Amniotic epithelial cell (primary cell): ENCODE results near the gene MYO3A.

Source experiments
- DNase-seq: peaks from one replicate; pipeline ENCODE4 v3.0.0-alpha.2; 2010; ENCODE audit warnings: low read depth

MYO3A gene, protein sequence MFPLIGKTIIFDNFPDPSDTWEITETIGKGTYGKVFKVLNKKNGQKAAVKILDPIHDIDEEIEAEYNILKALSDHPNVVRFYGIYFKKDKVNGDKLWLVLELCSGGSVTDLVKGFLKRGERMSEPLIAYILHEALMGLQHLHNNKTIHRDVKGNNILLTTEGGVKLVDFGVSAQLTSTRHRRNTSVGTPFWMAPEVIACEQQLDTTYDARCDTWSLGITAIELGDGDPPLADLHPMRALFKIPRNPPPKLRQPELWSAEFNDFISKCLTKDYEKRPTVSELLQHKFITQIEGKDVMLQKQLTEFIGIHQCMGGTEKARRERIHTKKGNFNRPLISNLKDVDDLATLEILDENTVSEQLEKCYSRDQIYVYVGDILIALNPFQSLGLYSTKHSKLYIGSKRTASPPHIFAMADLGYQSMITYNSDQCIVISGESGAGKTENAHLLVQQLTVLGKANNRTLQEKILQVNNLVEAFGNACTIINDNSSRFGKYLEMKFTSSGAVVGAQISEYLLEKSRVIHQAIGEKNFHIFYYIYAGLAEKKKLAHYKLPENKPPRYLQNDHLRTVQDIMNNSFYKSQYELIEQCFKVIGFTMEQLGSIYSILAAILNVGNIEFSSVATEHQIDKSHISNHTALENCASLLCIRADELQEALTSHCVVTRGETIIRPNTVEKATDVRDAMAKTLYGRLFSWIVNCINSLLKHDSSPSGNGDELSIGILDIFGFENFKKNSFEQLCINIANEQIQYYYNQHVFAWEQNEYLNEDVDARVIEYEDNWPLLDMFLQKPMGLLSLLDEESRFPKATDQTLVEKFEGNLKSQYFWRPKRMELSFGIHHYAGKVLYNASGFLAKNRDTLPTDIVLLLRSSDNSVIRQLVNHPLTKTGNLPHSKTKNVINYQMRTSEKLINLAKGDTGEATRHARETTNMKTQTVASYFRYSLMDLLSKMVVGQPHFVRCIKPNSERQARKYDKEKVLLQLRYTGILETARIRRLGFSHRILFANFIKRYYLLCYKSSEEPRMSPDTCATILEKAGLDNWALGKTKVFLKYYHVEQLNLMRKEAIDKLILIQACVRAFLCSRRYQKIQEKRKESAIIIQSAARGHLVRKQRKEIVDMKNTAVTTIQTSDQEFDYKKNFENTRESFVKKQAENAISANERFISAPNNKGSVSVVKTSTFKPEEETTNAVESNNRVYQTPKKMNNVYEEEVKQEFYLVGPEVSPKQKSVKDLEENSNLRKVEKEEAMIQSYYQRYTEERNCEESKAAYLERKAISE (N-terminal part only)

DNA sequence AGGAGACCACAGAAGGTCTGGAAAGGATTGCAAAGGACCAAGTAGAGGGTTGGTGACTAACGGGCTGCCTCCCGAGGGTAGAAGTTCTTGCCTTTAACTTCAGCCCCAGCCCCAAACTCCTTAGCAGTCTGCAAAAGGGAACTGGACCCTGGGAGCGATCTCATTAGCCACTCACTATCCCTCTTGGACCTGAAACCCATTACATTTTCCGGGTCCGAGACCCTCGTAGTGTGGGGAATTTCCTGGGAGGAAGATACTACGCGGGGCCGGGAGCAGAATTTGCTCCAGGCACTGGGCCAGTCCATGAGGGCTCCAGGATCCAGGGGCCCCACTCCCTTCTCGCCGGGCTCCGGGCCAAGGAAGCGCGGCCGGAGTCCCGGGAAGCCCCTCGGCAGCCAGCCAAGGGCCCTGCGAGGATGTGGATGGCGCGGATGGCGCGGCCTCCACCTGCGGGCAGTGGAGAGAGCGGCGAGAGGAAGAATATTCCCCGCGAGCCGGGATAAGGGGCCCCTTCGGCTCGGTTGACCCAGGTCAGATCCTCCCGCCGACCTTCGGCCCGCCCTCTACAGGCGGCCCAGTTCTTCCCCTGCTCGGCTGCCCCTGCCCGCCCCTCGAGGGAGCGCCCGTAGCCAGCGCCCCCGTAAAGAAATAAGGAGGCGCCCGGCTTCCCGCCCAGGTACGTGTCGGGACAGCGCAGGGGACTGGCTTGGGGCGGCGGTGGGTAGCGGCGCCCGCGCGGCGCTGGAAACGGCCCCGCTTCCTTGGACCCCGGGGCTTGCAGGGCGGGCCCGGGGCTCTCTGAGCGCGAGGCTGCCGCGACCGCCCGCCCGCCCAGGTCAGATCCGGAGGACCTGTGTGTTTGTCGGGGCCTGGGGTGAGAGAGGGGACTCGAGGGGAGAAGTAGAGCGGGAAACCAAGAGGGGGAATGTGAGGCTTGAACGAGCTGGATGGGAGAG, at the start of gene MYO3A:
TSS of gene MYO3A (plus strand) at position 577 of the 956 bp plus-strand sequence. CDS start 17,882 bp downstream, outside the sequence.
- no peak for DNase-seq

DNA sequence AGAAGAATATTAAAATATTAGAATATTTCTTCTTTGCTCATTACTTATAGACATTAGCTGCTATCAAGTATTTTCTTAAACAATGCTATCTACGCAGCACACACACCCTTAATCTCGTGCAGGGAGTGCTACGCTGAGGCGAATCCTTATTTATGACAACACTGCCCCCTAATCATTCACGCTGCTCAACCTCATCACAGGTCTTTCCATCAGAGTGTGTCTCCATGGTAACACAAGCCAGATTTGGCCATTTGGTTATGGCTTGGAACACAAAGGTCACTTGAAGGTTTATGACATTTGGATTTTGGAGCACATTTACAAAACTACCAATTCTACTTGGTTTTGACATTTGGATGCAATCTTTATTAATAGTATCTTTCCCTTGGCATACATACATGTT, 45.4 kb upstream of the MYO3A start:
- DNase-seq, result no peak

DNA sequence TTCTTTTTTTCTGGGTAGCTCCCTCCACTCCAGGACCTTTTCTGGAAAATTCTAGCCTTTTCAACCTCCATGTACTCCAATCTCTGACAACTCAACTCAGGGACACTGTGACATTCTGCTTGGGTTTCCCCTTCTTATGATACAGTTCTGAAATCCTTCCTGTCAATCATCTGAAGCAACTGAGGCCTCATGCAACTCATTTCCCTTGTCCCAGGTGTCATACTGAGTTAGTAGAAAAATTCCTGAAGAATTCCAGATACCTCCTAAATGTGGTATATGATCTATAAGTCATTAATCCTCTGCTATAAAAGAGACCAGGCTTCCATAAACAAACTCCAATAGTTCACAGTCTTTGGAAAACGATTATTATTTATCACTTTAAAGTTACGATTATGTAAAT, 43.0 kb upstream of the MYO3A start:
- DNase-seq, result no peak

DNA sequence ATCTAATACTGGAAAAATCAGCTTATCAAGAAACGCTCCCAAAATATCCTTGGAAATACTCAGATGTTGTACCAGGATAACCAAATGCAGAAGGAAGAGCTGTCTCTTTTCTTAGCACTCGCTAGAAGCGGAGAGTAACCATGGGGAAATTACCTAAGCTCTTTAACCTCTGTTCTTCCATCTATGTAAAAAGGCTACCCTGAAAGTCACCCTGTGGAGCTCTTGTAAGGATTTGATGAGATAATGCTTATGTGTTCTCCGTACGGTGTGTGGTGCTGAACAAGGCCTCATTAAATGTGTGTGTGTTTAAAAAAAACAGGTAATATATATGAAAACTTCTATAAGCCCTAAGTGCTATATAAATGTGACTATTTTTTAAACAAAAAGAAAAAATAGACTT, 38.2 kb upstream of the MYO3A start:
- no peak for DNase-seq

DNA sequence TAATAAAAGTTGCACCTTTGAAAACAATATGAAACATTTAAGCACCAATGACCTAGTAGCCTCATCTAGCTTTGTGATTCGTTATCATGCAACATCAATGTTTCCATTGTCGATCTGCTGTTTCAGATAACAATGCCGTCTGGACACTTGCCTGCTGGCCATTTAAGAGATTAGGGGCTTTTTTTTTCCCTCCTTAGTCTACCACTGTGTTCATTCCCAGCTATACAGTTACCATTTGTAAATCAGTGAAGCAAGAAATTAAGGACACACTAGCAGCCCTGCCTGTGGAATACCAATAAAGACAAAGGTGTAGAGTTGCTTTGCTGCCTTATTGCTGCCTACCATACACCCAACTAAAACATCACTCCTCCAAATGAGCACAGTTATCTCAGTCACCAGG, 37.6 kb upstream of the MYO3A start:
- DNase-seq, result no peak

DNA sequence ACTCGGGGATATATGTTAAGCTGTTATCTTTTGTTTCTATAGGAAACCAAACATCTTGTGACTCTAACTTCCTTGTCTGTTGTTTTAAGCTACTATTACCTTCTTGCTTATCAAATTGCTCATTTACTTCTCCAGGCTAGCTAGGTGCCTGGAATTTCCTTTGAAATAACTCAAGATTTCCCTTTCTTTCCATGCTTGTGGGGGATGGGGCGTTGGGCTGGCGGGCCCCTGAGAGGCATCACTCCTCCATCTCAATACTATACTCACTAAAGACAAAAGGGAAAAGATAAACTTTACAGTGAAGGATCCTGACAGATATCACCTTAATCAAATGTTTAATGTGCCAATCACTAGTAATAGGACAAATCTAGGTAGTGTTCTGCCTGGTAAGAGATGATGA, 34.7 kb upstream of the MYO3A start:
- no peak for DNase-seq

DNA sequence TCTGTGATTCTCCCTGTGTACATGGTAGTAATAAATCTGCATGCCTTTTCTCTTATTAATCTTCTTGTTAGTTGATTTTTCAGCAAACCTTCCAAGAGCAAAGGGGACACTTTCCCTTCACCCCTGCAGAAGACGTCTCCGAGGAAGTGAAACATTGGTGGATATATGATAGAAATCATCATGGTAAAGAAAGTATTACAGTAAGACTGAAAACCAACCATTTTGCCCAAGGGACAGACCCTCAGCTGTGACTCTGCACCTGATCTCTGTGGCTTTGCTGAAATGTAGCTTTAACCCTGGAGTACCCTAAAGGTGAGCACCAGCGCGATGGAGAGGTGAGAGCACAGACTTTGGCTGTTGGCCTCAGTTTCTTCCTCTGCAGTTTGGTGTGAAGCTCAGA, 32.8 kb upstream of the MYO3A start:
- DNase-seq, result no peak

DNA sequence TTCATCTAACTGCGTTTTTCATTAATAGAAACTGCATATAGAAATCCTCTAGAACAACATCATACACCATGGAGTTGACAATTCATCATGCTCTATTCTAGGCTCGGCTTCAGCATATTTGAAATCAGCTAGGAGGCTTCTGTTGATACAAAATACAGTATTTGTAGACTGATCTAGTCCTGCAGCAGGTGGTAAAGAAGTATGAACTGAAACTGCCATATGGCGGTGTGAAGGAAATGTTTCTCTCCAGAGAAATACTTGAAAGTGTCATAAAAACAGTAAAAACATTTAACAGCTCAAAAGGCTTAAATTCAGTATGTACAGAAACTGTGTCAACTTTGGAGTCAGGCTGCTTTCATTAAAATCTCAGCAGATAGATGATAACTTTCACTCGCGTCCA, 32.0 kb upstream of the MYO3A start:
- no peak for DNase-seq

DNA sequence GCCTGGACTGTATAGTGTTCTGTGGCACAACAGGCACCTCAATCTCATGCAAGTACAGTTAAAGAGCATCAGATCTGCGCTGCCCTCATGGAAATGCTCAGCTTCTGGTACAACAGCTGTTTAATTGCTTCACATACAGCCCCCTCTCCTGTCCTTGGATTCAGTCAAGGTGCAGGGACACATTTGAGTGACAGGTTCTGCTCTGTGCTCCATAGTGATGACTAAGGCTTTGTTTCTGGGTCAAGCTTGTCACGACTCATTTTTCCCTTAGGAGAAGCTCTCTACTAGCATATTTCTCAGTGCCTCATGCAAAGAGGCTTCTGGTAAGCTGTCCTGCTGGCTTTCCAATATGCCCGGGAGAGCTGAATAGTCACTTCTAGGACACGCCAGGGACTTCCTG, 26.8 kb upstream of the MYO3A start:
- DNase-seq, result no peak

DNA sequence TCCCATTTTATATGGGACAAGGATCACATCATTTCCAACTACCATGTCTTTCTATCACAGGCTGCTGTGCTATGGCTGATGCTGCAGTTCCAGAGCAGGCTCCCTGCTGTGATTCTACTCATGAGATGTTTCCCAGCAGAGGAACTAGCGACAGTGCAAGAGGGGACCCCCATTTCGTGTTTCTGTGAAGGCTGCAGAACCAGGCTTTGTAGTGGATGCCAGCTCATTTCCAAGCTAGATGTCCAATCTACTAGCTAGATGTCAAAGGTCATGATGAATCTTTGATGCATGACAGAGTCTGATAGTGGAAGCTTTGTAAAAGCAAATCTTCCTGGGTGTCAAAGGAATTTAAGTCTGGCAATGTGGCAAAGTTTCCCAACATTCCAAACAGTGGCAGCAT, 21.2 kb upstream of the MYO3A start:
- no peak for DNase-seq

DNA sequence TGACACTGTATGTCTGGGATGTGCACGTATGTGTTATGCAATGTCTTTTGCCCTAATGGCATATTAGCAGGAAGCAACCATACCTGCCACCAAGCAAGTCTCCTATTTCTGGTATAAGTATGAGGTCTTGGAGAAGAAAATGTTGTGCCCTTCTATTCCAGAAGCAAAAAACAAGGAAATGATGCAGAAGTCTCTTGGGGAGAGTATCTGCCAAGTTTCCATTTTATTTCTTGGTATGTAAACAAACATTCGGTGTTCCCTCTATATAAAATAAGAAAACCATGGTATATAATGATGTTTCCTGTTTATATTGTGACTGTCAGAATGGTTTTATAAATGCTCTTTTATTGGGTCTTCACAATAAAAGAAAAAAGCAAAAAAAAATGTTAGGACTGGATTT, 19.3 kb upstream of the MYO3A start:
- DNase-seq, result no peak

DNA sequence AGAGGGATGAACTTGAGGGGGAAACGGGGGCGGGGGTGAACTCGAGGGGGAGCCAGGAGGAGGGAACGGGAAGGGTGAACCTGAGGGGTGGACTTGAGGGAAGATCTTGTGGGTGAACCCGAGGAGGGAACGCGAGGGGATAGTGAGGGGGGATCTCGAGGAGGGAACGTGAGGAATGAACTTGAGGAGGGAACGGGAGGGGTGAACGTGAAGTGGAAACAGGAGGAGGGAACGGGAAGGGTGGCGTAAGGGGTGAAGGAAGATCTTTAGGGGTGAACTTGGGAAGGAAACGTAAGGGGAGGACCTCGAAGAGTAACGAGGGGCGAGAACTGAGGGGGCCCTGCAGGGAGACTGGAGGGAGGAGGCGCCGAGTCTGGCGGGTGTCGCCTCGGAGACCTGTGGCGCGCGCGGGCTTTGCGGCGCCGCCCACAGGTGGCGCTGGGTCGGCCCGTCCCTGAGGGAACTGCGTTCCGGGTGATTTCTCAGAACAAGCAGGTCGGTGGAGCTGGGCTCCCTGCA, 651 bp downstream of the MYO3A start:
- no peak for DNase-seq

DNA sequence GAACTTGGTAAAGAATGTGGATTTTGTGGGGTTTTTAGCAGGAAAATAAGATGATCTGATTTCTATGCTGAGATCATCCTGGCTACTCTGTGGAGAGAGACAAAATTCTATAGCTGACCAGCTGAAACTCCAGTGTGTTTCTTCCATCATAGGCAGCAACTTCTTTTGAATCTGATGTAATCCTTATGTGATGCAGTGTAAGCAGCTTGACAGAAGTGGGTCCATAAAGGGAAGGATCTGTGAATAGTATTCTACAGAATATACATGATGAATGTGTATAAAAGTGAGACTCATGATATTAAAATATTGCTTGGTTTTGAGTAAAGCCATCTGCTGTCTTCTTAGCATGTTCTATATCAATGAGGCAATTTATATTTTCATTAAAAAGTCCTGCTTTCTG, 4.4 kb downstream of the MYO3A start:
- DNase-seq, result no peak

DNA sequence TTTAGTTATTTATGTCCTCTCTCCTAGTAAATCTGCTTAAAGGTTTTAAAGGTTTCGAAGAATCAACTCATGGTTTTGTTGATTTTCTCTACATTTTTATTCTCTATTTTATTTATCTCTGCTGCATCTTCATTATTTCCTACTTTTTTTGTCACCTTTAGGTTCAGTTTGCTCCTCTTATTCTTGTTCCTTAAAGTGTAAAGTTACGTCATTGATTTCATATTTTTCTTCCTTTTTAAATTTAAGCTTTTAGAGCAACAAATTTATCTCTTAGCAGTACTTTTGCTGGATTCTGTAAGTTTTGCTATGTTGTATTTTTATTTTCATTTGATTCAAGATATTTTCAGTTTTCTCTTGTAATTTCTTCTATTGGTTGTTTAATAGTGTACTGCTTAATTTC, 10.7 kb downstream of the MYO3A start:
- DNase-seq, result no peak

DNA sequence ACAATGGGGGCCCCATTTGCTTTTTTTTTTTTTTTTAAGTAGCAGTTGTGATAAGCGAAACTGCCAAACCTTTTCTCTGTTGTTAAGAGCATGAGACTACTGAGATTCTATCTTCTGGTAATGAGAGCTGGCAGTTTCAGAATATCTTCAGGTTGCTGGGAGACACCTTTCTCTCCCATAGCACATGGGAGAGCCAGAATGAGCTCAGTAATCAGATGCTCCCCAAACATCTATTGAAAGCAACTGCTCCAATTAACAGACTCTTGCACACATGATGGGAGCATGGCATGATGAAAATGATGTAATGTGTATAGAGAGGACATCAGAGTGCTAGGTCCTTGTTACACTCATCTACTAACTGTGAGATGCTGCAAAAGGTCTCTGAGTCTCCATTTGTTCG, 18.8 kb downstream of the MYO3A start:
- DNase-seq, result no peak

DNA sequence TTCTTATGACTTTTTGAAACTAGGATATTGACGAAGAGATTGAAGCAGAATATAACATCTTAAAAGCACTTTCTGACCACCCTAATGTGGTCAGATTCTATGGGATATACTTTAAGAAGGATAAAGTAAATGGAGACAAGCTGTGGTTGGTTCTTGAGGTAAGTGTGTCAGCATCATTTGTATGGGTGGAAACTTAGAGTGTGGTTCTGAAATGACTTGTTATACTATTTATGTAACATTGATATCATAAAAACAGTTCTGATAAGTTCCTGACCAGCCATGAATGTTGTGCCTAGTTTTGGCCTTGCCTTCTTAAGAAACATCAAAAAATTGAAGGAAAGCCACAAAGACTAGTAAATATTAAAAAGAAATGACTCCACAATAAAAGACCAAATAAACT, 20.8 kb downstream of the MYO3A start:
- DNase-seq, result no peak

DNA sequence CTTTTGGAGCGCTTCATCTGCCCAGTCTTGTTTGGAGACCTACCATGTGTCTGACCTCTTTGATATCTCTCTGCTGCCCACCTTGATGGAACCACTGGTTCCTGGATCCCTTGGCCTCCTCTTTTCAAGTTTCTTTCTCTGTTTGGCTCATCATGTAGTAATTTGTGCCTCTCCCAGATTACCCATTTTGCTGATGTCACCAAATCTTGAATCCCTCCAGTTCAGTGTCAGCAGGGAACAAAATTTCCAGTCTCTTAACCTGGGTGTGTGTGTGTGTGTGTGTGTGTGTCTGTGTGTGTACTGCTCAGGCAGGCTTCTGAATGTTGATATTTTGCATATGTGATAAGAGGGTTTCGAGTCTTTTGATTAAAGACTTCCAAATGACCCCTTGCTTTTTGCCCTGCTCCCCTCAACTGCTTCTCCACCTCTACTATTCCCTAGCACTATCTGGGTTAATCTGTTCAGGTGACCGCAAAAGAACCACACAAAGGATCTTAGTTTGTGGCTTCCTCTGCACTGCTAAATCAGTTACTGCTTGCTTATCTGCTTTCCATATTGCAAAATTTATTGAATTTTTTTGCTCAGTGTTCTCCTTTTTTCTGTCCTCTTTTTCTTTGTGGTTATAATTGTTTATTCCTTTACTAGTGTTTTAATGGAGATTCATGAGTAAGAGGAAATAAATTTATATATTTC, 25.7 kb downstream of the MYO3A start:
- no peak for DNase-seq

DNA sequence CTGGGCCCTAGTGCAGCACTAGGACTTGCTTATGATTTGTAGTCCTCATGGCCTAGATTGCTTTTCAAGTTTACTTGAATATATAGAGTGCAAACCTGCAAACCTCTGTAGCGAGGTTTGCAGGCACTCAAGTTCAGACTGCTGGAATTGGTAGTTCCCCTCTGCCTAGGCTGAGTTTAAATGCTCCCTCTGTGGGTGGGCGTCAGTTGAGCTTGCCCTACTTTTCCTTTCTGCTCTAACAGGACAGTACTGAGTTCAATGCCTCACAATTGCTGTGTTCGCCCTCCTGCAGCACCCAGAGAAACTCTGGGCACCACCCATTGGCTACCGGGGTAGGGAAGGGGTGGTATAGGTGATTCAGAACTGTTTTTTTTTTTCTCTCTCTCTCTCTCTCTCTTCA, 31.6 kb downstream of the MYO3A start:
- DNase-seq, result no peak

DNA sequence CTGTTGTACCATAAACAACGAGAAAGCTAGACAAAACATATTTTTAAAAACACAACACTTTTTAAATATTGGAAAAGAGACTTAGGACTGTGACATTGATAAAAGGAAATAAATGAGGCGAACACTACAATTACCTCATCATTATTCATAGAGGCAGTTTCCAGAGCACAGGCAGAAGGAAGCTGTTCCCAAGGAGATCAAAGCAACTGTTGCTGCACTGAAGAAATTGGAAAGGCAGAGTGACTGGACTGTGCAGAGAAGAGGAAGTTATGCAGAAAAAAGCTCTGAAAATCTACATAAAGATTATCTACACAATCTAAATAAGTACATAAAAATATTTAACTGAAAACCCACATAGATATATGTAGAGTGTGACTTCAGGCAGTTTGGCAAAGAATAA, 32.8 kb downstream of the MYO3A start:
- no peak for DNase-seq

DNA sequence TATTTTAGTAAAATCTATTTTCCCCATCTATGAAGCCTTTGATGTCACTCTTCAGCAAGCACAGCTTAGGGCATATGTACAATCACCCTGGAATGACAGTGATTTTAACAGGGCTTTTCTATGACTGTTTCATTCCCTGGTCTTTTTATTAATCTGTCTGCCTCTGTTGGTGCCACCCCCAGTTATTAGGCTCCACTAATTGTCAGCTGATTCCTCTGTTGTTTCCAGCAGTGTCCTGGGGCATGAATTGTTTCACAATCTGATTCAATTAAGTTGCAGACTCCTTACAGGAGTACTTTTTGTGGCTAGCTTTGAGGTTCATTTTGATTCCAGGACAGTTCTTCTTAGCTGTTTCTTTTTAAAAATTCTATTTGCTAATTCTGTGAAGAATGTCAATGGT, 38.6 kb downstream of the MYO3A start:
- no peak for DNase-seq
